ENCODE measurements around the gene OR10G3.

Gene OR10G3

DNA sequence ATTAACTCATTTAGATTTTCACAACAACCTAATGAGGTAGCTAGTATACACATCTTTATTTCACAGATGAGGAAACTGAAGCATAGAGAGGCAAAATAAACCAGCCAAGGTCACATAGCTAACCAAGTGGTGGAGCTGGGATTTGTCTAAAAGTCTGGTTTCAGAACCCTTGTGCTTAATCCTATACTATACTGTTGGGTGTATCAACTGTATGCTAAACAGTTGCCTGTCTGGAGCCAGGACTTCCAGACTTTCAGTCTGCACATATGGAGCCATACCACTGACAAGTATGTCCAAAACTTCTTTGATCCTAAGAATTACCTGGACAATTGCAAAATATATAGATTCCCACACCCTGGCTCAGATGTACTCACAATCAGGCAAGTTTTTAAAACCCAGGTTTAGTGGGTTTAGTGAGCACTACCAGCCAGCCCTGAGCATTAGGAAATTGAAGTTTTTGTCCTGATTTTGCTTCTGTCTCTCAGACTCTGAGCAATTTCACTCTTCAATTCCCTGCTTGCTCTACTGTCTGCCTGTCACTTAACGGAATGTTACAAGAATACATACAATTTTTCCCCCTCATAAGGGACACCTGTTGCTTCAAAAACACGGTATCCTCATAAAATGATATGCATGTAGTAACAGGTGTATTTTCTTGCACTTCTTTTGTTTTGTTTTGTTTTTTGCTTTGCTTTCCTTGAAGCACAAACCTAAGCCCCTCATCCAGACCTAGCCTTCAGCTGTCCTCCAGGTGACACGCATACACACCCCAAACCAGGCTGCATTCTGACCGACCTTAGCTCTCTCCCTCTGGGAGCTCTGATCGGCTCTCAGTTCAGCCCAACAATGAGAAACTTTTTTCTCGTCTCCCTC lies 44.1 kb downstream of the OR10G3 start:
- DNase-seq = no peak

DNA sequence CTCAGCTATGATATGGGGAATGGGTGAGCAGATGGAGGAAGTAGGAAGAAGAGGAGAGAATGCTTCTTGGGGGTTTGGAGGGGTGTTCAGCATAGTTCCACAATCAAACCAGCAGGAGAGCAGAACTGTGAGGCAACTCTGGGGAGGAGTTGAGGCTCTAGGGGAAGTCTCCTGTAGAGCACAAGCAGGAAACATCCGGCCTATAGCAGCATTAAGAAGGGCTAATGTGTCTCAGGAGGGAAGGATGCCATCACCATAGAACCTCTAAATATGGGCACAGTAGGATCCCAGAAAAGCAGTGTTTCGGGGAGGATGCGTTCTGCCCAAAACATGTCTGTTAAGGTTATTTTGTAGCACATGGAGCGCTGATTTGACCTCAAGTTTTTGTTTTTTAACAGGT lies 45.3 kb downstream of the OR10G3 start:
- no peak for DNase-seq

DNA sequence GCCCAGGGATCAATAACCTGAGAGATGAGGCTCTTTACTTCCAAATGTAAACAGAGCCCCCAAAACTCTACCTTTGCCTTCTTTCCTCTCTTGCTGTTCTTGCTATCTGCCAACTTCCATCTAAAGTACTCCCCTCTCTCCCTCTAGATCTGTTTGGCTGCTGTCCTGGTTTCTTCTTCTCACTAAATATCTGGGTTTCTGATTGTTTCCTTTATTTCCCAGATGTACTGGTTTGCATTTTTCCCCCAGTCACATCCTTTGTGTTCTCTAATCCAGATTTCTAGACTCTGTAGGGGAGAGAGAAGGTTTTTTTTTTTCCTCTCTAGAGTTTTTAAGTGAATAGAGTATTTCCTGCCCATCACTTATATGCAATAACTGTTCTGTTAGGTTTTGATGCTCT lies 46.6 kb downstream of the OR10G3 start:
- no peak for DNase-seq

DNA sequence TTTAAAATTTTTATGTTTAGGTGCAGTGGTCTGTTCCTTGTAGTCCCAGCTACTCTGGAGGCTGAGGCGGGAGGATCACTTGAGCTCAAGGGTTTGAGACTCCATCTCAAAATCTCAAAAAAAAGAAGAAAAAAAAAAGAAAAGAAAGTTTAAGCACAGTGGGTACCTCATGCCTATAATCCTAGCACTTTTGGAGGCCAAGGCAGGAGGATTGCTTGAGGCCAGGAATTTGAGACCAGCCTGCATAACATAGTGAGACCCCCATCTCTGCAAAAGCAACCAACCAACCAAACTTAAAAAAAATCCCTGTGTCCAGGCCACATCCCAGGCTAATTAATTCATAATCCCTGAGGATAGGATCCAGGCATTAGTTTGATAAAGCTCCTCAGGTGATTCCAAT lies 50.4 kb downstream of the OR10G3 start:
- no peak for DNase-seq

DNA sequence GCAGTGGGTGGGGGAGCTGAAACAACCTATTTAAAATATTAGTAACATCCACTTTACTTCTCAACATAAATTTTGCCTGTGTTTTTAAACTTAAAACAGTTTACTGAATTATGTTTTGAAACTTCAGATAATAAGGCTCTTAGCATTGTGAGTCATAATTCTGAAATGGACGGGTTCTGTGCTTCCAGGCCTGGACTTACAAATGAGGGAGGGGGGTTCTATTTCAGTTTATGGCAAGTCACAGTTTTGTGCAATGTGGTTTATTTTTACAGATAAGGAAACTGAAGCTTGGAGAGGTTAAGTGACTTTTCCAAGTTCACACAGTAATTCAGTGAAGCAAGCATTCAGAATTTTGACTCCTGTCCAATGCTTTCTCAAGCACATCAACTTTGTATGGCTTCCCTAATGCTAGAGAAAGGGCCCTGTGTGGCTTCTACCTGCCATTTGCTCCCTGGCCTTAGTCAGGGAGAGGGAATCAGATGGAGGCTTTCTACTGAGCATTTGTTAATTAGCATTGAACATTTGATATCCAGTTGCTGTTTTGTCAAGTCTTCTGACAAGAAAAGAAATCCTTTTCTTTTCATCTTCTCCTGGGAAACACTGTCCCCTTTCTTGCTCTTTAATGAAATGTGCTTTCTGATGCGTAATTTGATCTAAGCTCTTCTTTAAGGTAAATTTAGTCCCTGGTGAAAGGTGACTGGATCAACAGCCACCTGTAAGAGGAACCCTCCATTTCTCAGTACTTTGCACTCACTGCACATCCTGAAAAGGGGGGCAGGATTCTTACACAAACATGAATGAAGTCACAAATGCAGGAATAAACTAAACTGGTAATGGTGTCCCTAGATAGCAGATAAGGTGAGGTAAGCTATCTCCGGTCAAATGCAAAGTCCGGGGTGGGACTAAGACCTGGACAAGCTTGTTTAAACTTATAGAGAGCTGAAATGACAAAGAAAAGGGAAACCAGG lies 51.2 kb downstream of the OR10G3 start:
- no peak for DNase-seq

DNA sequence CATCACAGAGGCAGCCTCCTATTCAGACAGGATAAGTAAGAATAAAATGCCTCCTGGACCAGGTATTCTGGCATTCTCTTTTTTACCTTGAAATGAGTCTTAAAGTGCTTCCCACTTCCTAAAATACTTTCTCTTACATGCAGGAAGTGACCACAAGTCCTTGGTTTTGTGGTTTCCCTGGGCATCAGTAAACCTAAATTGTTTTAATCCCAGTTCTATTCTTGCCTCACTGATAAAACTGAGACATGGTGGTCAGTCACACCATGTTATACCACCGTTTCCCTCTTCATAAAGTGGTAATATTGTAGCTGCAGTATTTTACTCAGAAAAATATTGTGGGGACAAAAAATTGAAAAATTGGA lies 52.6 kb downstream of the OR10G3 start:
- no peak for DNase-seq

DNA sequence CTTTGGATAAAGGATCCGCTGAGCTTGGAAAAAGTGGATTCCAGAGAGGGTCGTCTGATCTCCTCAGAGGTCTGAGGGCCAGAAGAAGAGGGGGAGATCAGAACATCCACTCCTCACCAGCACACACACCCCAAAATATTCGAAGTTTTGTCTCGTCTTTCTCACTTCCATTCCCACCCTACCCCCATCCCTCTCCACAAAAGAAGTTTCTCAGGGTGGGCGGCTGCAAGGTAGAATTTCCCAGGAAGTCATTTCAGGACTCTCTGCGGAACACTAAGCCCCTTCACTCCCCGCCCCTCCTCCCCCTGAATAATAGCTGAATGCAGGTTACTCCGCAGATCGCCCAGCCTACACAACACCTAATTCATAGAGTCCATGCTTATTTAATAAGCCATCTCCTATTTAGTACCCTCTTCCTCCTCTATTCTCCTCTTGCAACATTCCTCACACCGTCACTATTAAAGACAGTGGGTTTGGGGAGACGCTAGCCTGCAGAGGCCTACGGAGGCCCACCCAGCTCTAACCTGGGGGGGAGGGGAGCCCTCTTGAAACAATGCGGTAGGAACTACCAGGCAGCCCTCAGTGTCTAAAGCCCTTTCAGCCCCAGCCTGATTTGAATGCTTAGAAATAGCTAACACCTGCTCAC lies 53.1 kb downstream of the OR10G3 start:
- DNase-seq = no peak

DNA sequence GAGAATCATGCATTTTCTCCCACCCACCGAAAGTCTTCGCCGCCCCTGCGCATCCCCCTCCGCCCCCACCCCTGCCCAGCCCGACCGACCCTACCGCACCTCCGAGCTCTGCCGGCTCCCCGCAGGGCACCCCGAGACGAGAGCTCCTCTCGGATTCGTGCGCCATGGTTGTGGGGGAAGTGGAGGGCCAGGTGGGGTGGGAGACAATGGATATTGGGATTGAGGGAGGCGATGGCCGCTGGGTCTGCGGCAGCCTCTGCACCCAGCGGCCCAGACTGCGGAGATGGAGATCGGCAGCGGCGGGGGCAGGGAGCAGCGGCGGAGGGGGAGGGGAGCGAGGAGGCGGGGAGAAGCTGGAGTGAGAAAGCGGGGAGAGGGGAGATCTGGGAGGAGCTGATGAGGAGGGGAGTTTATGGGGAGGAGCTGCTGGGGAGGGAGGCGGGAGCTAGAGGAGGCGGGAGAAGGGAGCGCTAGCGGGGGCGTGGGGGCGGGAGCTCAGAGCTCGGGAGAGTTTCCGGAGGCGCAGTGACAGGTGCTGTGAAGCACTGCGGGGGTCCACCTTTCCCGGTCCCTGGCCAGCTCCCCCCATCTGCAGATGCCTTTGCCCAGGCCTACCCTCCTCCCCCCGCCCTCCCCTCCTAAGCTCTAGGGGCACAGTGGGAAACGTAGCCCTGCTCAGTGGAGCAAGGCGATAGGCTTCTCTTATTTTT lies 53.8 kb downstream of the OR10G3 start, which contains the start of gene SALL2:
TSS of gene SALL2 (minus strand) at position 385 of the 710 bp plus-strand sequence. CDS start at position 166, 219 bp downstream.
- no peak for DNase-seq

DNA sequence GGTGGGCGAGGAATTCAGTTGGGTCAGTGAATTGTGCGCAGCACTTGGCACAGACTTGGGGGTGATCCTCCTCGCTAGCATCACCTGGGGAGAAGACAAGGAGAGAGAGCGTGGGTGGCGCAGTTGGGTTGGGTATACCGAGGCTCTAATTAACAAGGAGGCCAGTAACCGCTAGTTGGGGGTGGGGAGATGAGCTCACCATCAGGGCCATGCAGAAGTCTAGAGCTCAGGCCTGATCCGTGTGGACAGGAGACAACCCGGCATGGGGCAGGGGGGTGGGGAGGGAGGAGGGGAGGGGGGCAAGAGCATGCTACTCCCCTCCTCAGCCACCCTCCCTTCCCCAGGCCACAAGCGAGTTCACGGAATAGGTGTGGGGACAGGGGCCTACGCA lies 54.3 kb downstream of the OR10G3 start:
- no peak for DNase-seq

DNA sequence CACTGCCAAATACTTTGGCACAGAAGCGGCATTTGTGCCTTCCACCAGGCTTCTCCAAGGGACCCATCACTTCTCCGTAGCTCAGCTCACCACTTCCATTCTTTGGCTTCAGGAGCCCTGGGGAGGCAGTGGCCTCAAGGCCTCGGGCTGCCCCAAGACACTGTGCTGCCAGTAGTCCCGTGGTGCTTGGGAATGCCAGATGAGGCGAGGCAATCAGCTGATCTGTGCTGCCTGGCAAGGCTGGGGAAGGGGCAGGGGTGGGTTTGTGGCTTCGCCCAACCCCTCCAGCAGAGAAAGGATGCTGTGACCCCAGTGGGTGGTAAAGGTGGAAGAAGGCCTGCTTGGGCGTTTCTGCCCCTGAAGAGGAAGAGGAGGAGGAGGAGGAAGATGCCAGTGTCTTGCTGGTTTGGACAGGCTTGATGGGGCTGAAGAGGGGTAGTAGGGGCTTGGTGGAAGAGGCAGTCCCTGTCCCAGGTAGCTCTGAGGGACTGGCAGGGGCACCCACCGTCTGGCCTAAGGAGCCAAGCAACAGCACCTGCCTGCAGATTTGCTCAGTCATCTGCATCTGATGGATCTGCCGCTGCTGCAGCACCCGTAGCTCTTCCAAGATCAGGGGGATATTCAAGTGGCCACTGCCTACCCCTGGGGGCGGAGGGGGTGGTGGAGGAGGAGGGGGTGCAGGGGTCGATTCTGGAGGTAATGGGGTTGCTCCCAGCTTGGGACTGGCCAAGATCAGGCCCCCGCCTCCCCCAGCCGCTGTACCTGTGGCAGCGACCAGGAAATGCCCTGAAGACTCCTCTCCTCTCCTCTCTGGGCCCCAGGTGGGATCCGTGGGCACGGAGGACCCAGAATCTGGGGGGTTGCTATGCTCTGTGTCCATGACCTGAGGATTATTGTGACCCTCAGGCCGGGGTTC lies 55.0 kb downstream of the OR10G3 start:
- no peak for DNase-seq

DNA sequence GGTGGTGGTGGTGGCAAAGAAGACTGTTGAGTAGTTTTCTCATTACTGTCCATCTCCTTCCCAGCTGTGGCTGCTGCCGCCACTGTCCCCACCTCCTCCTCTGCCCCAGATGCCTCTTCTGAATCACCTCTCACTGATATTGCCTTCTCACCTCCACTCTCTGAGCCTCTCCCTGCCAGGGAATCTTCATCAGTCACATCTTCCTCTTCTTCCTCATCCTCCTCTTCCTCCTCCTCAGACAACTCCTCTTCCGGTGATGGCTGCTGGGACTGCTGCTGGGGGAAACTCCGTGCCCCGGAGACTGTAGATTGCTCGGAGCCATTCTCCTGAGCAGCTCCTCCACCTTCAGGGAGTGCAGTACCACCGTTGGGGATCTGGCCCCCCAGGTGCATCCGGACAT lies 56.7 kb downstream of the OR10G3 start:
- DNase-seq = no peak

DNA sequence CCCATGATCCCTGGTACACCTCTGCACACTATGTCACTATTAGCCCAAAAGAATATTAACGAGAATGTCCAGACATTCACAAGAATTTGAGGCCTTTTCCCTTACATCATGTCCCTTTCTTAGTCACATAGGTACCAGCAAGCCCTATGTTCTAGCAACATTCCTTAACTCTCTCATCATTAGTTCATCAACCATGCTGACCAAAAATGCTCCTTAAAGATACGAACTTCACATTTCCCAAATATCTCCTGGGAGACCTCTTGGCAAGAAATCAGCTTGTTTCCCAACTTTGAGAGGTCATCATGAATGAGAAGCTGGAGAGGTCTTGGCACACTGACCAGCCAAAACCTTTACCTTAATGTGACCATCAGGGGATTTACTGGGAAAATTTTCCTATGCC lies 58.4 kb downstream of the OR10G3 start:
- DNase-seq = no peak

DNA sequence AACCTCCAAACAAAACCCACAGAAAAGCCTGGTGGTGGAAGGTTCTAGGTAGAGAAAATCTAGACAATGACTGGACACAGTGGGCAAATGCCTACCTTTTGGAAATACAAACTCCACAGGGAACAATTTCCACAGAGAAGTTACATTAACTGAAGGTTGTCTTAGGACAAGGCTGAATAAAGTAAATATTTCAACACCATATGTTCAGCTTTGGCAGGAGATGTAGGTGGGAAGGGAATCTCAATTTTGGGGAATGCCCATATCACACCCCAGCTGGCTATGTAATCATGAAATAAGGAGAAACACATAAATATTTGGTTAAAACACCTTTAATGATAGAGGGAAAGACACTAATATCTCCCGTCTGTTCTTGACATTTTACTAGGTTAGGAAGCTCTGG lies 59.1 kb downstream of the OR10G3 start:
- no peak for DNase-seq

DNA sequence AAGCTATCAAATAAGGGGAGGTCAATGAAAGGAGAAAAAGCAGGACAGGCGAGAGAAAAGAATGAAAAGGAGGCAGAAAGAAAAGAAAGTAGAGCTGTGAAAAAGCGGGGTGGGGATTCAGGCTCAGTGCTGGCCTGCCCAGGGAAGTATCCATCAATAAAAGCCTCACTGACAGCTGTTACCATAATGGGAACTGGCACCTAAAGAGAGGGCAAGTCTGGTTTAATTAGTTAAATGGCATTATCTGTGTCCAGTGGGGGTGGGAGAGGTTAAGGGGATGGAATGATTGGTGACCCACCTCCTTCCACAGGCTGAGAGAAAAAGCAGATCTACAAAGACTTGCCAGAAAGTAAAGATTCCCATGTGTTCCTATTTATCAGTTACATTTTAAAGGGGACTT lies 61.2 kb downstream of the OR10G3 start:
- no peak for DNase-seq

All from amniotic stem cell (primary cell).